Parathyroid adenoma (tissue), 2 donors: ENCODE results near the gene GSTO1.

ENCODE experiments used
- H2AFZ ChIP-seq: fragments of 300-600 bp; sonication (generic); one replicate; pipeline ENCODE4 v1.7.0; 2017; ENCODE audit warnings: antibody characterized with exemption, mild to moderate bottlenecking
- H3K27ac ChIP-seq: fragments of 300-600 bp; sonication (generic); one replicate; pipeline ENCODE4 v1.7.0; 2017
- H3K27me3 ChIP-seq: fragments of 300-600 bp; sonication (generic); one replicate; pipeline ENCODE4 v1.7.0; 2017; ENCODE audit warnings: low read length; ENCODE audit not compliant: control insufficient read depth, insufficient read depth
- H3K36me3 ChIP-seq: fragments of 300-600 bp; sonication (generic); one replicate; pipeline ENCODE4 v1.7.0; 2017; ENCODE audit warnings: low read length; ENCODE audit not compliant: control insufficient read depth, insufficient read depth
- H3K4me1 ChIP-seq: fragments of 300-600 bp; sonication (generic); one replicate; pipeline ENCODE4 v1.7.0; 2017; ENCODE audit warnings: control low read depth
- H3K4me2 ChIP-seq: fragments of 300-600 bp; sonication (generic); one replicate; pipeline ENCODE4 v1.7.0; 2017; ENCODE audit warnings: low read length
- H3K4me3 ChIP-seq: fragments of 300-600 bp; sonication (generic); one replicate; pipeline ENCODE4 v1.7.0; 2017; ENCODE audit warnings: low read depth, low read length
- H3K79me2 ChIP-seq: fragments of 300-600 bp; sonication (generic); one replicate; pipeline ENCODE4 v1.7.0; 2017; ENCODE audit warnings: control low read depth
- H3K9ac ChIP-seq: fragments of 300-600 bp; sonication (generic); one replicate; pipeline ENCODE4 v1.7.0; 2017; ENCODE audit warnings: mild to moderate bottlenecking
- H3K9me3 ChIP-seq: fragments of 300-600 bp; sonication (generic); one replicate; pipeline ENCODE4 v1.7.0; 2017; ENCODE audit warnings: low read length; ENCODE audit not compliant: control insufficient read depth
- CTCF ChIP-seq: fragments of 300-600 bp; sonication (generic); IDR thresholded peaks from one replicate; pipeline ENCODE4 v1.7.0; 2017; ENCODE audit warnings: antibody characterized with exemption, mild to moderate bottlenecking
- donor health status: primary hyperparathyroidism.

Gene GSTO1

GRCh38 chr10:104232613-104233102, 22.0 kb upstream of the GSTO1 start:
- Histone ChIP-seq H3K4me2 (peak overlapping the region; percentile 88), H2AFZ (peak overlapping the region; percentile 90), H3K27ac (no peak overlapping the region), H3K4me1 (no peaks in the 10 kb centered on the region), H3K4me3 (peak overlapping the region; percentile 71), H3K9me3 (no peaks in the 10 kb centered on the region), H3K36me3 (no peaks in the 10 kb centered on the region), H3K79me2 (no peaks in the 10 kb centered on the region), H3K27me3 (no peaks in the 10 kb centered on the region), H3K9ac (no peak overlapping the region)
- TF ChIP-seq CTCF = no peak

DNA sequence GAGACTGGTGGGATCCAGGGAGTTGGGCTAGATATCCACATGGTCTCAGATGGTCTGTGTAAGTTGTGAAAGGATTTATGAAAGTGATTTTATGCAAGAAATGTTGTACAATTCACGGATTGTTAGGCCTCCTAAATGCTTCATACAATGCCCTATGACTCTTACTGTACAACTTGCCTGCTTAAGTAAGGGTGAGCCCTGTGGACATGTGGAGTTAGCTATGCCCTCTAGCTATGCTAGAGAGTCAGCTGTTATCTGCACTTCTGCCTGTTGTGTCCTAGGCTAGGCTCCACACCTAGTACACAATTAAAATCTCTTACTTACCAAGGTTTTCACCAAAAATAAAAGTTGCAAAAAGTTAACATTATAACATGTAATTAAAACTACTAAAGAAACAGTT, 20.9 kb upstream of the GSTO1 start:
- Histone ChIP-seq H3K4me2 (no peak overlapping the region), H3K9ac (no peak overlapping the region), H2AFZ (no peak overlapping the region), H3K4me1 (no peaks in the 10 kb centered on the region), H3K9me3 (no peaks in the 10 kb centered on the region), H3K36me3 (no peaks in the 10 kb centered on the region), H3K4me3 (no peak overlapping the region), H3K27ac (no peak overlapping the region), H3K79me2 (no peaks in the 10 kb centered on the region), H3K27me3 (no peaks in the 10 kb centered on the region)
- TF ChIP-seq CTCF = no peak

- Histone ChIP-seq H3K9ac (no peak overlapping the region), H3K4me3 (no peak overlapping the region), H3K79me2 (no peaks in the 10 kb centered on the region), H2AFZ (no peak overlapping the region), H3K4me1 (no peaks in the 10 kb centered on the region), H3K9me3 (no peaks in the 10 kb centered on the region), H3K27me3 (no peaks in the 10 kb centered on the region), H3K36me3 (no peaks in the 10 kb centered on the region), H3K27ac (no peak overlapping the region), H3K4me2 (no peak overlapping the region)
- TF ChIP-seq CTCF = no peak
These were observed 19.8 kb upstream of the GSTO1 start for GRCh38 chr10:104234934-104235333.

- no peak for TF ChIP-seq CTCF
- Histone ChIP-seq H3K4me1 (no peaks in the 10 kb centered on the region), H3K9me3 (no peaks in the 10 kb centered on the region), H3K36me3 (no peaks in the 10 kb centered on the region), H3K27me3 (no peaks in the 10 kb centered on the region), H3K27ac (no peak overlapping the region), H3K9ac (no peak overlapping the region), H2AFZ (no peak overlapping the region), H3K79me2 (no peaks in the 10 kb centered on the region), H3K4me2 (no peak overlapping the region), H3K4me3 (no peak overlapping the region)
These were observed 18.9 kb upstream of the GSTO1 start for GRCh38 chr10:104235801-104236200.

DNA sequence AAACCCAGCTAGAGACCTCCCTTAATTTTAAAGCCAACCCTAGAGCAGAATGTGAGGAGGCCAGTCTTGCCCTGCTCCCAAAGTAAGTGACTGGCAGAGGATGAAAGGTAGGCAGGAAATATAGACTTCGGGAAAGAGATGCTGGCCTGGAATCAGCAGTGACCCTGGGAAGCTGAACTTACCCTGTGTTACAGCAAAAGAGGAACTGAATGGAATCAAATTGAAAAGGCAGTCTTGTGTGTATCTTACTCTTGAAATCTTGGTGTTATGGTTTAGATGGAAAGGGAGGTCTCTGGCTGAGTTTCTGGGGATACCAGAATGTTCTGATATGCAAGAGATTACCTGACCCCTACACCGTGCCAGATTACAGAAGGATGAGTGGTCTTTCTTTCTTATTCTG, 14.6 kb upstream of the GSTO1 start:
- no peak overlapping the region for H3K4me2 ChIP-seq
- no peaks in the 10 kb centered on the region for H3K79me2 ChIP-seq
- H3K9ac ChIP-seq = no peak overlapping the region
- H3K36me3 ChIP-seq = no peaks in the 10 kb centered on the region
- no peaks in the 10 kb centered on the region for H3K27me3 ChIP-seq
- no peaks in the 10 kb centered on the region for H3K9me3 ChIP-seq
- no peak overlapping the region for H2AFZ ChIP-seq
- no peaks in the 10 kb centered on the region for H3K4me1 ChIP-seq
- no peak overlapping the region for H3K4me3 ChIP-seq
- no peak for TF ChIP-seq CTCF
- H3K27ac ChIP-seq = no peak overlapping the region
